ENCODE data around the gene SLIT3.

GRCh38 chr5:168637281-168637680, 663.7 kb downstream of the SLIT3 start:
- no peak for TF ChIP-seq CTCF (IDR thresholded peaks at IDR 0.05)
- no peak for TF ChIP-seq POLR2A (IDR thresholded peaks at IDR 0.05)
- TF ChIP-seq POLR2AphosphoS5 (IDR thresholded peaks at IDR 0.05; ENCODE audit: insufficient read depth in 1 of 2, low read depth in 1 of 2): no peak
